HepG2 (cell line): ENCODE results near the gene STARD5. TPM values are rescaled to one million over a fixed set of nuclear protein-coding genes. Genes with fewer than 3 reads are reported as not detected.

ENCODE experiments used
- CTCF ChIP-seq: sonication (generic); formaldehyde crosslinking; IDR thresholded peaks from 2 replicates; pipeline ENCODE4 v1.5.0; 2020; ENCODE audit warnings: mild to moderate bottlenecking, missing genetic modification reagents, moderate library complexity
- EEA1 ChIP-seq: sonication (generic); formaldehyde crosslinking; IDR thresholded peaks from 2 replicates; pipeline ENCODE4 v1.5.1; 2020; ENCODE audit warnings: mild to moderate bottlenecking, missing genetic modification reagents, borderline replicate concordance
- FOXO4 ChIP-seq: sonication (generic); formaldehyde crosslinking; conservative IDR thresholded peaks from 2 replicates; pipeline ENCODE4 v1.8.1; 2023; ENCODE audit warnings: missing genetic modification reagents
- HBP1 ChIP-seq: IDR thresholded peaks from 2 replicates; pipeline ENCODE4 v1.6.1; 2016; ENCODE audit warnings: low read depth, control low read depth
- HDAC1 ChIP-seq: sonication (generic); formaldehyde crosslinking; IDR thresholded peaks from 2 replicates; pipeline ENCODE4 v1.5.1; 2020; ENCODE audit warnings: mild to moderate bottlenecking, missing genetic modification reagents
- HES4 ChIP-seq: sonication (generic); formaldehyde crosslinking; IDR thresholded peaks from 2 replicates; pipeline ENCODE4 v1.9.0; 2021; ENCODE audit warnings: mild to moderate bottlenecking, missing genetic modification reagents, borderline replicate concordance
- HOXD1 ChIP-seq: sonication (generic); formaldehyde crosslinking; IDR thresholded peaks from 2 replicates; pipeline ENCODE4 v1.5.0; 2020; ENCODE audit warnings: missing genetic modification reagents
- MIXL1 ChIP-seq: IDR thresholded peaks from 2 replicates; pipeline ENCODE4 v1.6.1; 2016
- NAIF1 ChIP-seq: sonication (generic); formaldehyde crosslinking; IDR thresholded peaks from 2 replicates; pipeline ENCODE4 v1.5.0; 2020; ENCODE audit warnings: mild to moderate bottlenecking, missing genetic modification reagents, borderline replicate concordance
- PATZ1 ChIP-seq: sonication (generic); formaldehyde crosslinking; IDR thresholded peaks from 2 replicates; pipeline ENCODE4 v1.4.0; 2020; ENCODE audit warnings: missing genetic modification reagents
- REL ChIP-seq: sonication (generic); formaldehyde crosslinking; conservative IDR thresholded peaks from 2 replicates; pipeline ENCODE4 v1.8.0; 2022; ENCODE audit warnings: mild to moderate bottlenecking, missing genetic modification reagents, moderate library complexity
- RFX3 ChIP-seq: IDR thresholded peaks from 2 replicates; pipeline ENCODE4 v1.6.1; 2016; ENCODE audit warnings: missing biosample characterization, missing genetic modification reagents
- SAP130 ChIP-seq: IDR thresholded peaks from 2 replicates; pipeline ENCODE4 v1.6.1; 2016; ENCODE audit warnings: low read depth
- THAP7 ChIP-seq: sonication (generic); formaldehyde crosslinking; IDR thresholded peaks from 2 replicates; pipeline ENCODE4 v1.8.1; 2023; ENCODE audit warnings: mild to moderate bottlenecking, missing genetic modification reagents
- YEATS2 ChIP-seq: sonication (generic); formaldehyde crosslinking; IDR thresholded peaks from 2 replicates; pipeline ENCODE4 v1.4.0; 2020; ENCODE audit warnings: missing genetic modification reagents, borderline replicate concordance
- ZNF121 ChIP-seq: sonication (generic); formaldehyde crosslinking; IDR thresholded peaks from 2 replicates; pipeline ENCODE4 v1.5.0; 2020; ENCODE audit warnings: mild to moderate bottlenecking, missing genetic modification reagents
- ZNF276 ChIP-seq: sonication (generic); formaldehyde crosslinking; IDR thresholded peaks from 2 replicates; pipeline ENCODE4 v1.4.0; 2020; ENCODE audit warnings: mild to moderate bottlenecking, low read depth, missing genetic modification reagents
- ZNF460 ChIP-seq: sonication (generic); formaldehyde crosslinking; IDR thresholded peaks from 2 replicates; pipeline ENCODE4 v1.5.1; 2020; ENCODE audit warnings: missing genetic modification reagents, mild to moderate bottlenecking, borderline replicate concordance
- ZNF660 ChIP-seq: sonication (generic); formaldehyde crosslinking; IDR thresholded peaks from 2 replicates; pipeline ENCODE4 v1.5.1; 2020; ENCODE audit warnings: mild to moderate bottlenecking, low read depth, missing genetic modification reagents, borderline replicate concordance
- polyA plus RNA-seq, 8 experiments: library from polyadenylated mRNA; depleted of rRNA in 3 of 8; stranded (reverse) in 7 of 8; unstranded in 1 of 8; fragments of >200 nt; fragmentation: Illumina TruSeq in 4 of 8; extraction: Trizol in 4 of 8; gene quantifications; 2 replicates each; pipeline versions ENCODE4 v1.2.1 to v1.2.3, GENCODE V29; 2011 to 2016; ENCODE audit warnings: low read depth in 4 of 8, missing spikeins in 1 of 8, mixed read lengths in 1 of 8; ENCODE audit not compliant: insufficient read depth in 1 of 8
- total RNA-seq, 5 experiments: library from RNA; depleted of rRNA; stranded (reverse); fragments of >200 nt; fragmentation: Illumina TruSeq; extraction: Trizol; gene quantifications; 2 replicates each; pipeline ENCODE4 v1.2.3, GENCODE V29; 2016; ENCODE audit warnings: low read depth in 1 of 5

Gene STARD5
- total and polyA plus RNA-seq, 2 of the 13 experiments (the other 11 are each of a cell fraction or from before 2014, with no cell fraction given): 3.1 to 3.5 TPM

- TF ChIP-seq ZNF460 (CRISPR knock-in tag): no peak
- no peak for TF ChIP-seq PATZ1
- TF ChIP-seq FOXO4: no peak
- TF ChIP-seq HOXD1 (CRISPR knock-in tag): no peak; the same call in 1 of the 2 replicates
- TF ChIP-seq ZNF276 (CRISPR knock-in tag): no peak
- TF ChIP-seq HBP1 (CRISPR knock-in tag): no peak
- TF ChIP-seq MIXL1 (CRISPR knock-in tag): no peak
- peak; percentile 53; the same call in 1 of the 2 replicates for TF ChIP-seq HDAC1 (CRISPR knock-in tag)
- TF ChIP-seq EEA1: no peak
- TF ChIP-seq THAP7: no peak
- peak; percentile 54 for TF ChIP-seq SAP130 (CRISPR knock-in tag)
- TF ChIP-seq NAIF1 (CRISPR knock-in tag): no peak
- no peak for TF ChIP-seq REL (CRISPR knock-in tag)
- no peak for TF ChIP-seq ZNF660
- TF ChIP-seq RFX3 (CRISPR knock-in tag): no peak
- peak; percentile 31; the same call in 1 of the 2 replicates for TF ChIP-seq YEATS2 (CRISPR knock-in tag)
- no peak for TF ChIP-seq HES4 (CRISPR knock-in tag)
- no peak for TF ChIP-seq ZNF121 (CRISPR knock-in tag)
- TF ChIP-seq CTCF (CRISPR knock-in tag): no peak
Observed at GRCh38 chr15:81323944-81324881, at the start of gene STARD5 (continued).
